ENCODE measurements around the gene PDE4B. TPM values are rescaled to one million over a fixed set of nuclear protein-coding genes. Genes with fewer than 3 reads are reported as not detected.

Gene PDE4B
- total and polyA plus RNA-seq, 9 of the 15 experiments (the other 6 are each of a cell fraction or from before 2014, with no cell fraction given) = 0.09 TPM; not detected in 8

DNA sequence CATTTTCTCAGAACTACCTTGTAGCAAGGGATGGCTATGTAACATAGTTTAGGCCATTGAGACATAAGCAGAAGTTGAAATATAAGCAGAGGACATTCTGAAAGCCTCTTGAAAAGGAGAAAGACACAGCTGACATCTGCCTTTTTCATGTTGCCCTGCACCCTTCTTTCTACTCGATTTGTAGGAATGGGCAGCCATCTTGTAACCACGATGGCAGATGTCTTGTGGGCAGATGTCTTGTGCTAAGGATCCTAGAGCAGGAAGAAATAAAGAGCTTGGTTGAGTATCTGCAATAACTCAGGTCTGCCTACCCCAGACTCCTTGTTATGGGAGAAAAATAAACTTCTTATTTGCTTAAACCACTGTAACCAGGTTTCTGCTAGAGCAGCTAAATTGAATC is 351.0 kb downstream of the PDE4B start:
- WGBS (ENCODE audit: insufficient coverage, low coverage, missing lambda C conversion rate) = 0% methylated on average over 2 of the region's 2 CpGs
- POLR2A ChIA-PET = no interaction called here
- no peak overlapping the region for H3K27ac ChIP-seq (ENCODE audit: extremely low read depth, low read depth, low read length)
- H3K27me3 ChIP-seq (ENCODE audit: control insufficient read depth in 2 of 2, insufficient read depth in 2 of 2, low read length in 2 of 2) = no peaks in the 10 kb centered on the region
- no peaks in the 10 kb centered on the region for H3K36me3 ChIP-seq (ENCODE audit: control insufficient read depth, insufficient read depth, low read length)
- CTCF ChIA-PET (ENCODE audit: low intra/inter-chr PET ratio) = no interaction called here
- no peaks in the 10 kb centered on the region for H3K9me3 ChIP-seq (replicated peaks; ENCODE audit: control insufficient read depth, insufficient read depth, low read depth, low read length)
- H3K9me1 ChIP-seq (ENCODE audit: control insufficient read depth, insufficient read depth, low read length) = no peaks in the 10 kb centered on the region
- intact Hi-C loops (cut with micrococcal nuclease) = no loop called here
- H3K4me2 ChIP-seq (ENCODE audit: insufficient read depth, low read length) = no peak overlapping the region
- no TSS peak for BruUV-seq (replicated peaks)
- DNase-seq (ENCODE audit: extremely low read depth in 1 of 4, low spot score in 3 of 4) (no peak), ATAC-seq (no peak), FAIRE-seq (no peak)
- TF ChIP-seq BRD9 (IDR thresholded peaks at IDR 0.05; ENCODE audit: low read depth, partially characterized antibody) = no peak
- TF ChIP-seq, protein P1, sequence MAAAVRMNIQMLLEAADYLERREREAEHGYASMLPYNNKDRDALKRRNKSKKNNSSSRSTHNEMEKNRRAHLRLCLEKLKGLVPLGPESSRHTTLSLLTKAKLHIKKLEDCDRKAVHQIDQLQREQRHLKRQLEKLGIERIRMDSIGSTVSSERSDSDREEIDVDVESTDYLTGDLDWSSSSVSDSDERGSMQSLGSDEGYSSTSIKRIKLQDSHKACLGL (CRISPR knock-in tag; IDR thresholded peaks at IDR 0.05; ENCODE audit: borderline replicate concordance, poor library complexity, severe bottlenecking) = no peak
- H2AFZ ChIP-seq (ENCODE audit: low read depth, low read length) = no peak overlapping the region
- H4K20me1 ChIP-seq (replicated peaks; ENCODE audit: control insufficient read depth, insufficient read depth, low read length) = no peaks in the 10 kb centered on the region; the same call in 1 of the 2 replicates
- in situ Hi-C loops (cut with MboI) = no loop called here
- H3K4me3 ChIP-seq = no peak overlapping the region
- H3K4me1 ChIP-seq (replicated peaks in 1 of 2; ENCODE audit: control insufficient read depth in 2 of 2, insufficient read depth in 2 of 2, low read length in 2 of 2) = no peaks in the 10 kb centered on the region
- H3K79me2 ChIP-seq (ENCODE audit: control insufficient read depth, insufficient read depth, low read length) = no peaks in the 10 kb centered on the region
- H3K9ac ChIP-seq (ENCODE audit: insufficient read depth in 1 of 2, low read depth in 2 of 2, low read length in 2 of 2) = no peak overlapping the region

DNA sequence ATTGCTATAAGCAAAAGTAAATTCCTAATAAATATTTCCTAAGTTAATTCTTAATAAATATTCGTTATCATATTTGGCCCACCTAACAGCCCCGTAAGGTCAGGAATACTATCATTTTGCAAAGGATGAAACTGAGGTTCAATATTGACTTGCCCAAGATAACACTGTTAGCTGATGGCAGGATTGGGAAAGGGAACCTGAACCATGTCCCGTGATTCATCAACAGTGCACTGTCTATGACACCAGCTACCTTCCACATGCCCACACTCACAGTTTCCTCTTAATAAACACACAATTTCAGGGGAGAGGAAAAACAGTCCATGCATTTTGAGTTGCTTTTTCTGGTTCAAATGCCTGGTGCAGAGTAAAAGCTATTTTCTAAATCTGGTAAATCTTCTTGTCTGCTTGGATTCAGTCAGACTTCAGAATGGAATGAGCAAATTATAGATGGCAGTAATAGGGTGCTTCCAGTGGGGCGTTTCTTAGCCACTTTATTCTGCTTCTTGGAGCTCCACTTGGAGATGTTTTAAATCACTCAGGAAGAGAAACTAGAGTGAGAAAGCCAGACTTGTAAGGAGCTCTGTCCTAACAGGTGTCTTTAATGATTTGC is 354.6 kb downstream of the PDE4B start:
- H3K9ac ChIP-seq (ENCODE audit: insufficient read depth in 1 of 2, low read depth in 2 of 2, low read length in 2 of 2) = no peak overlapping the region
- H3K9me3 ChIP-seq (replicated peaks; ENCODE audit: control insufficient read depth, insufficient read depth, low read depth, low read length) = no peaks in the 10 kb centered on the region
- BruUV-seq (replicated peaks) = no TSS peak
- no peak for DNase-seq (ENCODE audit: extremely low read depth in 1 of 4, low spot score in 3 of 4)
- in situ Hi-C loops (cut with MboI) = no loop called here
- ChIA-PET POLR2A (no interaction called here), CTCF (ENCODE audit: low intra/inter-chr PET ratio) (no interaction called here)
- no peak overlapping the region for H3K4me3 ChIP-seq
- 2% methylated on average over 4 of the region's 4 CpGs for whole genome bisulfite sequencing (ENCODE audit: insufficient coverage, low coverage, missing lambda C conversion rate)
- H4K20me1 ChIP-seq (replicated peaks; ENCODE audit: control insufficient read depth, insufficient read depth, low read length) = no peaks in the 10 kb centered on the region
- no peaks in the 10 kb centered on the region for H3K27me3 ChIP-seq (ENCODE audit: control insufficient read depth in 2 of 2, insufficient read depth in 2 of 2, low read length in 2 of 2)
- ATAC-seq = no peak
- H3K4me2 ChIP-seq (ENCODE audit: insufficient read depth, low read length) = no peak overlapping the region
- H3K27ac ChIP-seq (ENCODE audit: extremely low read depth, low read depth, low read length) = no peak overlapping the region
- intact Hi-C loops (cut with micrococcal nuclease) = no loop called here
- FAIRE-seq = no peak
- H3K79me2 ChIP-seq (ENCODE audit: control insufficient read depth, insufficient read depth, low read length) = no peaks in the 10 kb centered on the region
- no peaks in the 10 kb centered on the region for H3K4me1 ChIP-seq (replicated peaks in 1 of 2; ENCODE audit: control insufficient read depth in 2 of 2, insufficient read depth in 2 of 2, low read length in 2 of 2)
- H3K36me3 ChIP-seq (ENCODE audit: control insufficient read depth, insufficient read depth, low read length) = no peaks in the 10 kb centered on the region
- no peaks in the 10 kb centered on the region for H3K9me1 ChIP-seq (ENCODE audit: control insufficient read depth, insufficient read depth, low read length)
- no peak overlapping the region for H2AFZ ChIP-seq (ENCODE audit: low read depth, low read length)
- no peak for TF ChIP-seq ZNF282 (CRISPR knock-in tag; IDR thresholded peaks at IDR 0.05)
- no peak for TF ChIP-seq HDAC3 (IDR thresholded peaks at IDR 0.05; ENCODE audit: borderline replicate concordance, partially characterized antibody)
- TF ChIP-seq CBX2 (IDR thresholded peaks at IDR 0.05; ENCODE audit: insufficient read depth, low read length, poor library complexity, severe bottlenecking) = no peak
- TF ChIP-seq NFIX (CRISPR knock-in tag; IDR thresholded peaks at IDR 0.05; ENCODE audit: low read depth) = no peak
- TF ChIP-seq SMAD4 (CRISPR knock-in tag; conservative IDR thresholded peaks at IDR 0.05) = no peak
- TF ChIP-seq, protein P2, sequence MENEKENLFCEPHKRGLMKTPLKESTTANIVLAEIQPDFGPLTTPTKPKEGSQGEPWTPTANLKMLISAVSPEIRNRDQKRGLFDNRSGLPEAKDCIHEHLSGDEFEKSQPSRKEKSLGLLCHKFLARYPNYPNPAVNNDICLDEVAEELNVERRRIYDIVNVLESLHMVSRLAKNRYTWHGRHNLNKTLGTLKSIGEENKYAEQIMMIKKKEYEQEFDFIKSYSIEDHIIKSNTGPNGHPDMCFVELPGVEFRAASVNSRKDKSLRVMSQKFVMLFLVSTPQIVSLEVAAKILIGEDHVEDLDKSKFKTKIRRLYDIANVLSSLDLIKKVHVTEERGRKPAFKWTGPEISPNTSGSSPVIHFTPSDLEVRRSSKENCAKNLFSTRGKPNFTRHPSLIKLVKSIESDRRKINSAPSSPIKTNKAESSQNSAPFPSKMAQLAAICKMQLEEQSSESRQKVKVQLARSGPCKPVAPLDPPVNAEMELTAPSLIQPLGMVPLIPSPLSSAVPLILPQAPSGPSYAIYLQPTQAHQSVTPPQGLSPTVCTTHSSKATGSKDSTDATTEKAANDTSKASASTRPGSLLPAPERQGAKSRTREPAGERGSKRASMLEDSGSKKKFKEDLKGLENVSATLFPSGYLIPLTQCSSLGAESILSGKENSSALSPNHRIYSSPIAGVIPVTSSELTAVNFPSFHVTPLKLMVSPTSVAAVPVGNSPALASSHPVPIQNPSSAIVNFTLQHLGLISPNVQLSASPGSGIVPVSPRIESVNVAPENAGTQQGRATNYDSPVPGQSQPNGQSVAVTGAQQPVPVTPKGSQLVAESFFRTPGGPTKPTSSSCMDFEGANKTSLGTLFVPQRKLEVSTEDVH (IDR thresholded peaks at IDR 0.05; ENCODE audit: low read depth, partially characterized antibody) = no peak
- TF ChIP-seq, protein P3, sequence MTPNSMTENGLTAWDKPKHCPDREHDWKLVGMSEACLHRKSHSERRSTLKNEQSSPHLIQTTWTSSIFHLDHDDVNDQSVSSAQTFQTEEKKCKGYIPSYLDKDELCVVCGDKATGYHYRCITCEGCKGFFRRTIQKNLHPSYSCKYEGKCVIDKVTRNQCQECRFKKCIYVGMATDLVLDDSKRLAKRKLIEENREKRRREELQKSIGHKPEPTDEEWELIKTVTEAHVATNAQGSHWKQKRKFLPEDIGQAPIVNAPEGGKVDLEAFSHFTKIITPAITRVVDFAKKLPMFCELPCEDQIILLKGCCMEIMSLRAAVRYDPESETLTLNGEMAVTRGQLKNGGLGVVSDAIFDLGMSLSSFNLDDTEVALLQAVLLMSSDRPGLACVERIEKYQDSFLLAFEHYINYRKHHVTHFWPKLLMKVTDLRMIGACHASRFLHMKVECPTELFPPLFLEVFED (CRISPR knock-in tag; conservative IDR thresholded peaks at IDR 0.05) = no peak
- TF ChIP-seq NR1H2 (CRISPR knock-in tag; IDR thresholded peaks at IDR 0.05) = no peak
- TF ChIP-seq MCM2 (IDR thresholded peaks at IDR 0.05; ENCODE audit: low read depth) = no peak
